GM21447 (cell line): ENCODE results near the gene AKAP13.

Experiments
- ATAC-seq: cut with Tn5 transposase; IDR thresholded peaks from one replicate; pipeline ENCODE4 v1.9.1; 2021; ENCODE audit not compliant: unreplicated experiment

The AKAP13 gene

DNA sequence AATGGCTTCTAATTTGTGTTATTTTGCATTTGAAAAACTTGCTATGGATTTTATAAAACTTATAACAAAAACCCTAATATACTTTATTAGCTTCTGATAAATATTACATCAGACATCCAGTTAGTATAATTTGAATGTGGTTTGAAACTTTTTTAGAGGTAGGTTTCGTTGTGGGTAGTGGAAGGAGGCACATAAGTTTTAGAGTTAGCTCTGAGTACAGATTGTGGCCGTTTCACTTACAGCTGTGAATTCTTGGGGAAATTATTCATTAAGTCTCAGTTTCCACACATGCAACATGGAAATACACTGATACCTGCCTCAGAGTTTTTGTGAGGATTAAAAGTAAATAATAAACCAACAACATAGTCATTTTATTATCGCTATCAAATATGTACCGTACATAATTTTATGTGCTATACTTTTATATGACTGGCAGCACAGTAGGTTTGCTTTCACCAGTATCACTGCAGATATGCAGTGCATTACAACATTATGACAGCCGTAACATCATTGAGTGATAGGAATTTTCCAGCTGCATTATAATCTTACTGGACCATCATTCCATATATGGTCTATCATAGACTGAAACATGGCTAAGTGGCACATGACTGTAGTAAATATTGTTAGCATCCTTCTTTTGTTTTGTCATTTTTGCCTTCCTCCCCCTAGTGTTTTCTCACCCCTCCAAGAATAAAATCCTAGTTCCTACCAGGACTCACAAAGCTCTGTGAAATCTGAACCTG, 175.6 kb downstream of the AKAP13 start:
- peak; percentile 78 for ATAC-seq

DNA sequence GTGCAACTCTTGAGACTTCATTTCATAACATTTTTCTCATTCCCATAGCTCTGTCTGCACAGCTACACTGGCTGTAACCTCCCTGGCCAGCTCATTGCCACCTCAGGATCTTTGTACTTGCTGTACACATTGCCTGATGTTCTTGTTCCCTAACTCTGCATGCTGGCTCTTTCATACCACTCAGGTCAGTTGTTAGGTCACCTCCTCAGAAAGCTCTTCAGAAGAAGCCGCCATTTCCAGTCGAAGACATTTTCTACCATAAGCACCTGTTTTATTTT, 176.2 kb downstream of the AKAP13 start:
- ATAC-seq: no peak

DNA sequence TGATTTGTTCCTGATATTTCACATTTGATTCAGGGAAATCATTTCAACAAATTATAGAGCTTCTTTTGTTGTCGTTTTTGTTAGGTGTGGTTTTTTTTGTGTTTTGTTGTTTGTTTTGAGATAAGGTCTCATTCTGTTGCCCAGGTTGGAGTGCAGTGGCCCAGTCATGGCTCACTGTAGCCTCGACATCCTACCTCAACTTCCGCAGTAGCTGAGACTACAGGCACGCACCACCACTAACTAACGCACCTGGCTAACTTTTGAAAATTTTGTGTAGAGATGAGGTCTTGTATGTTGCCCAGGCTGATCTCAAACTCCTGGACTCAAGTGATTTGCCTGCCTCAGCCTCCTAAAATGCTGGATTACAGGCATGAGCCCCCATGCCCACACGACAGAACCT, 177.0 kb downstream of the AKAP13 start:
- ATAC-seq: no peak

DNA sequence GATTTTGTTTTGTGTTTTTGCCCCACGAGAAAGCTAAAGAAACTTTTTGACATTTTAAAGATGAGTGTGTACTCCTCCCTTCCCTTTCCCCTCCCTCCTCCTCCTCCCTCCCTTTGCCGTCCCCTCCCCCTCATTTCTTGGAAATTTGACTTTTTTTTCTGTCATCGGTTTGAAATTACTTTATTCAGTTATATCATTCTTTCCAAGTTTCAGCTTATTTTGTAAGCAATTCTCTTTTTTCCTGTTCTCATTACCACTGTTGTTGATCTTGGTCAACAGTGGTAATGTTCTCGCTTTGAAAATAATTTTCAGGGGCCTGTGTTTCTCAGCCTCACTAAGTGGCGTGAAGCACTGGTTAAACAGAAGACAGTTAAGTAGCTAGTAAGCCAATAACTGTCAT, 178.4 kb downstream of the AKAP13 start:
- ATAC-seq: no peak

DNA sequence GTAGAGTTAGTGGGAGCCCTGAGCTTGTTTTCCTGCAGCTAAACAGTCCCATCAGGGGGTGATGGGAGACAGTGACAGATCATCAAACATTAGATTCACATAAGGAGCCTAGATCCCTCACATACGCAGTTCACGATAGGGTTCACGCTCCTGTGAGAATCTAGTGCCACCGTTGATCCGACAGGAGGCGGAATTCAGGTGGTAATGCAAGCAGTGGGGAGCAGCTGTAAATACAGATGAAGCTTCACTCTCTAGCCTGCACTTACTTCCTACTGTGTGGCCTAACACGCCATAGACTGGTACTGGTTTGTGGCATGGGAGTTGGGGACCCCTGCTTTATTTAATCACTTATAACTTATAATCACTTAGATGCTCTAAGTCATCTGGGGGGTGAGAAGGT, 179.1 kb downstream of the AKAP13 start:
- no peak for ATAC-seq

DNA sequence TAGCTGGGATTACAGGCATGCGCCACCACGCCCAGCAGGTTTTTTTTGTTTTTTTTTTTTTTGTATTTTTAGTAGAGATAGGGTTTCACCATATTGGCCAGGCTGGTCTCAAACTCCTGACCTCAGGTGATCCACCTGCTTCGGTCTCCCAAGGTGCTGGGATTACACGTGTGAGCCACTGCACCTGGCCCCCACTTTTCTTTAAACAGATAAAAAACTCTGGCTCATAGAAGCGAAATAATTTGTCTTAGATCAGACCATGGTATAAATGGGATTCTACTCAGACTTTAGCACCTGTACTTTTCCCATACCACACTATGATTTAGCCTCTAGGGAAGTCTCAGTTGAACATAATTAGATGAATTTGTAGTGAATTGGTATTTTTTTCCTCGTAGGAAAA, 182.4 kb downstream of the AKAP13 start:
- no peak for ATAC-seq

DNA sequence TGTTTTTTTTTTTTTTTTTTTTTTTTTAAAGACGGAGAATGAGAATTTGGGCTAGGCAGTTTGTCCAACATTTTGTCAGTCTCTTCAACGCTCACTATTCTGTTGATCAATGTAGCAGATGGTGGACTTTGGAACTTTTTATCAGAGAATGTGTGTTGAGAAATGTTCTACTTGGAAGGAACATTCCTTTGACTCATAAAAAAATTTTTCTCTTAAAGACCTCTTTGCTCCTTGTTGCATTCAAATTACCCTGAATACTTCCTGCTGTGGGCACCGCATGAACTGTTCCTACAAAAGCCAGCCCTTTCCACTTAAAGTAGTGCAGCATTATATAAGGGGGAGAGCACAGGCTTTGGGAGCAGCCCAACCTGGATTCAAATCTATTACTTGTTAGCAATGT, 182.9 kb downstream of the AKAP13 start:
- no peak for ATAC-seq

DNA sequence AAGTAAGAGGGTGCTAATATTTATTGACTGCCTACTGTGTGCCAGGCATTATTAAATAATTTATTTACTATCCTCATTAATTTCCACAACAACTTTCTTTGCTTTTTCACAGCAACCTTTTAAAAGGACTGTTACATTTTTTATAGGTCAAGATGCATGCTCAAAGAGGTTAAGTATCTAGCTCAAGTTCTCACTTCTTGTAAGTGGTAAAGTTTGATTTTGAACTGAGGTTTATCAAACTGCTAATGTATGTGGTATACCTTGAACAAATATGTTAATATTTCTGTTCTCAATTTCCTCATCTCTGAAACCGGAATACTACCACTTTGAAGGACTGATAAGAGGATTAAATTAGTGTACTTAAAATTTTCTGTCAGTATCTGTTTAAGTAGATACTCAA, 183.3 kb downstream of the AKAP13 start:
- no peak for ATAC-seq

DNA sequence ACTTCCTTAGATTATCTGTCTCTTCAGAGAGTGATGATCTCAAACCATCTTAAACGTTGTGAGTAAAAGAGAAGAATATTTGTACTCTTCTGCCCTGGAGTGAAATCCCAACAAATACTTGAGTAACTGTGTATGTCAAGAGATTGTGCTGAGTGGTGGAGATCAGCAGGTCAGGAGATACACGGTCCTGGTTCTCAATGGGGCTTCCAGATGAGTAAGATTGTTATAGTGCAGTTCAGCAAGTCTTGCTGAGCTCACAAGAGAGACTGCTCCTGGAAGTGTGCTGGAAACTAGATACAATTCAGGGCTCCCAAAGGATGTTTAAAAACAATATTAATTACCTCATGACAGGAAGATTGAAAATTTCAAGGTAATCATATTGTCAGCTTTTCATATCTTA, 184.3 kb downstream of the AKAP13 start:
- no peak for ATAC-seq

DNA sequence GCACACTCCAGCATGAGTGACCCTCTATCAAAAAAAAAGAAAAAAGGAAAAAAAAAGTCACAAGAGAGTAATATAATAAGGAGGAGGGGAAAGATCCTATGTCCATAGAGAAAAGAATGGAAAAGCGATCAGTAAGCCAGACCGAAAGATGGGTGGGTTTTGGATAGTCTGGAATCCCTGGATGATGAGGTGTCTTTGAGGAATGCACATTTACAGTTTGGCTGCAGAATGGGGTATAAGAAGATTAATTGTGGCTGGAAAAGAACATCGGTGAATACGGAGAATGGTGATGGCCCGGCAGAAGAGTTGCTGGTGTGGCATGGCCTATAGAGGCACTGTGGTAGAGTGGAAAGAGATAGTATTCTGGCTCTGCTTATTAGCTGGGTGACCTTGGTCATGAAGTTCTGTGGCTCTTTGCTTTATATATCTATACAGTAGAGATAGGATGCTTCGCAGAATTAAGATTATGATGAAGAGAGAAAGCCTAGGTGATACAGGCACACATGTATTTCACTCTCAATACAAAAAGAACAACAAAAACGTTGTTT, 187.9 kb downstream of the AKAP13 start:
- ATAC-seq: no peak

DNA sequence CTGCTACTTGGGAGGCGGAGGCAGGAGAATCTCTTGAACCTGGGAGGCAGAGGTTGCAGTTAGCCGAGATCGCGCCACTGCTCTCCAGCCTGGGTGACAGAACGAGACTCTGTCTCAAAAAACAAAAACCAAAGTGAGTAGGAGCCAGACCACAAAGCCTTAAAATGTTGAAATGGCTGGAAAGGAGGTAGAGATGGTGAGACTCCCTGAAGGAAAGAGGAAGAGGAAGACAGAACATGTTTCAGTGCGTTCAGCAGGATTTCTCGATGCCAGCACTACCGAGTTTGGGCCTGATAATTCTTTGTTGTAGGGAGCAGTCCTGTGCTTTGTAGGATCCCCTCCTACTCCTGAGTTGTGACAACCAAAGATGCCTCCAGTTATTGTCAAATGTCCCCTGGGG, 189.9 kb downstream of the AKAP13 start:
- ATAC-seq: no peak

DNA sequence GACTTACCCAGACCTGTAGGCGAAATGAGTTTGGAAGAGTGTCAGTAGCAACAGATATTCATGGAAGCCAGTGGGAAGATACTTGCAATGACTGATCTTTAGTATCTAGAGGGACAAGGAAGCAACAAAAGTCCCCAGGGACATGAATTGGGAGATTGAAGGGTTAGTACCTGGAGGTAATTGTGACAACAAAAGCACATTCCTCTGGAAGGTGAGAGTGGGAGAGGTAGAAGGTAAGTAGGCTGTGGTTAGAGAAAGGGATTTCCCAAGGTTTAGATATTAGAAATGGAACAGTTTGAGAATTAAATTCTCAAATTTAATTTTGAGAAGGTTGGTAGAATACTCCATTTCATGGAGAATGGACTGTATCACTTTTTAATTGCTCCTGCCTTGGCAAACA, 191.4 kb downstream of the AKAP13 start:
- no peak for ATAC-seq

DNA sequence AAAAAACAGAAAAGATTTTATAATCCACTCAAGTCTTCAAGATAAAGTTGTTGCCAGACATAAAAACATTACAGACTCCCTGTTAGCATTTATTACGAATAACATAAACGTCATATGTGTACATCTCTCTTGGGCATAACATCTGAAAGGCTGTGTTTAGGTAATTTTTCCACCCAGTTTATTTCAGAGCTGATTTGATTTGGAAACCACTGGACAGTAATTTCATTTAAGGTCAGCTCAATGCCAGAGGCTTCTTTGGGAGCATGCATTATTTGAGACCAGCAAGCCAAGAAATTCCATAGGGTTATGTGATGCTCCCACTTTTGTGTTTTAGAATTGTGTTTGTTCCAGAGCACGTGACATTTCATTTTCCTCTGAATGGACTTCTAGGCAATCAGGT, 196.0 kb downstream of the AKAP13 start:
- ATAC-seq: no peak

DNA sequence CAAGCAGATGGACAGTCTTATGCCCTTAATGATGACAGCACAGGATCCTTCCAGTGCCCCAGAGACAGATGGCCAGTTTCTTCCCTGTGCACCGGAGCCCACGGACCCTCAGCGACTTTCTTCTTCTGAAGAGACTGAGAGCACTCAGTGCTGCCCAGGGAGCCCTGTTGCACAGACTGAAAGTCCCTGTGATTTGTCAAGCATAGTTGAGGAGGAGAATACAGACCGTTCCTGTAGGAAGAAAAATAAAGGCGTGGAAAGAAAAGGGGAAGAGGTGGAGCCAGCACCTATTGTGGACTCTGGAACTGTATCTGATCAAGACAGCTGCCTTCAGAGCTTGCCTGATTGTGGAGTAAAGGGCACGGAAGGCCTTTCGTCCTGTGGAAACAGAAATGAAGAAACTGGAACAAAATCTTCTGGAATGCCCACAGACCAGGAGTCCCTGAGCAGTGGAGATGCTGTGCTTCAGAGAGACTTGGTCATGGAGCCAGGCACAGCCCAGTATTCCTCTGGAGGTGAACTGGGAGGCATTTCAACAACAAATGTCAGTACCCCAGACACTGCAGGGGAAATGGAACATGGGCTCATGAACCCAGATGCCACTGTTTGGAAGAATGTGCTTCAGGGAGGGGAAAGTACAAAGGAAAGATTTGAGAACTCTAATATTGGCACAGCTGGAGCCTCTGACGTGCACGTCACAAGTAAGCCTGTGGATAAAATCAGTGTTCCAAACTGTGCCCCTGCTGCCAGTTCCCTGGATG, 198.7 kb downstream of the AKAP13 start:
- no peak for ATAC-seq

DNA sequence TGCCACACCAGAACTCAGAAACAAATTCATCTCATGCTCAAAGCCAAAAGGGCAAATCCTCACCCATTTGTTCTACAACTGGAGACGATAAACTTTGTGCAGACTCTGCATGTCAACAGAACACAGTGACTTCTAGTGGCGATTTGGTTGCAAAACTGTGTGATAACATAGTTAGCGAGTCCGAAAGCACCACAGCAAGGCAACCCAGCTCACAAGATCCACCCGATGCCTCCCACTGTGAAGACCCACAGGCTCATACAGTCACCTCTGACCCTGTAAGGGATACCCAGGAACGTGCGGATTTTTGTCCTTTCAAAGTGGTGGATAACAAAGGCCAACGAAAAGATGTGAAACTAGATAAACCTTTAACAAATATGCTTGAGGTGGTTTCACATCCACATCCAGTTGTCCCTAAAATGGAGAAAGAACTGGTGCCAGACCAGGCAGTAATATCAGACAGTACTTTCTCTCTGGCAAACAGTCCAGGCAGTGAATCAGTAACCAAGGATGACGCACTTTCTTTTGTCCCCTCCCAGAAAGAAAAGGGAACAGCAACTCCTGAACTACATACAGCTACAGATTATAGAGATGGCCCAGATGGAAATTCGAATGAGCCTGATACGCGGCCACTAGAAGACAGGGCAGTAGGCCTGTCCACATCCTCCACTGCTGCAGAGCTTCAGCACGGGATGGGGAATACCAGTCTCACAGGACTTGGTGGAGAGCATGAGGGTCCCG, 199.7 kb downstream of the AKAP13 start:
- no peak for ATAC-seq

DNA sequence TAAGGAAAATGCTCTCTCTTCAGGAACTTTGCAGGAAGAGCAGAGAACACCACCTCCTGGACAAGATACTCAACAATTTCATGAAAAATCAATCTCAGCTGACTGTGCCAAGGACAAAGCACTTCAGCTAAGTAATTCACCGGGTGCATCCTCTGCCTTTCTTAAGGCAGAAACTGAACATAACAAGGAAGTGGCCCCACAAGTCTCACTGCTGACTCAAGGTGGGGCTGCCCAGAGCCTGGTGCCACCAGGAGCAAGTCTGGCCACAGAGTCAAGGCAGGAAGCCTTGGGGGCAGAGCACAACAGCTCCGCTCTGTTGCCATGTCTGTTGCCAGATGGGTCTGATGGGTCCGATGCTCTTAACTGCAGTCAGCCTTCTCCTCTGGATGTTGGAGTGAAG, 200.5 kb downstream of the AKAP13 start:
- ATAC-seq: peak; percentile 21

DNA sequence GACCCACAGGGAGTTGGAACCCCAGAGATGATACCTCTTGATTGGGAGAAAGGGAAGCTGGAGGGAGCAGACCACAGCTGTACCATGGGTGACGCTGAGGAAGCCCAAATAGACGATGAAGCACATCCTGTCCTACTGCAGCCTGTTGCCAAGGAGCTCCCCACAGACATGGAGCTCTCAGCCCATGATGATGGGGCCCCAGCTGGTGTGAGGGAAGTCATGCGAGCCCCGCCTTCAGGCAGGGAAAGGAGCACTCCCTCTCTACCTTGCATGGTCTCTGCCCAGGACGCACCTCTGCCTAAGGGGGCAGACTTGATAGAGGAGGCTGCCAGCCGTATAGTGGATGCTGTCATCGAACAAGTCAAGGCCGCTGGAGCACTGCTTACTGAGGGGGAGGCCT, 201.1 kb downstream of the AKAP13 start:
- no peak for ATAC-seq

DNA sequence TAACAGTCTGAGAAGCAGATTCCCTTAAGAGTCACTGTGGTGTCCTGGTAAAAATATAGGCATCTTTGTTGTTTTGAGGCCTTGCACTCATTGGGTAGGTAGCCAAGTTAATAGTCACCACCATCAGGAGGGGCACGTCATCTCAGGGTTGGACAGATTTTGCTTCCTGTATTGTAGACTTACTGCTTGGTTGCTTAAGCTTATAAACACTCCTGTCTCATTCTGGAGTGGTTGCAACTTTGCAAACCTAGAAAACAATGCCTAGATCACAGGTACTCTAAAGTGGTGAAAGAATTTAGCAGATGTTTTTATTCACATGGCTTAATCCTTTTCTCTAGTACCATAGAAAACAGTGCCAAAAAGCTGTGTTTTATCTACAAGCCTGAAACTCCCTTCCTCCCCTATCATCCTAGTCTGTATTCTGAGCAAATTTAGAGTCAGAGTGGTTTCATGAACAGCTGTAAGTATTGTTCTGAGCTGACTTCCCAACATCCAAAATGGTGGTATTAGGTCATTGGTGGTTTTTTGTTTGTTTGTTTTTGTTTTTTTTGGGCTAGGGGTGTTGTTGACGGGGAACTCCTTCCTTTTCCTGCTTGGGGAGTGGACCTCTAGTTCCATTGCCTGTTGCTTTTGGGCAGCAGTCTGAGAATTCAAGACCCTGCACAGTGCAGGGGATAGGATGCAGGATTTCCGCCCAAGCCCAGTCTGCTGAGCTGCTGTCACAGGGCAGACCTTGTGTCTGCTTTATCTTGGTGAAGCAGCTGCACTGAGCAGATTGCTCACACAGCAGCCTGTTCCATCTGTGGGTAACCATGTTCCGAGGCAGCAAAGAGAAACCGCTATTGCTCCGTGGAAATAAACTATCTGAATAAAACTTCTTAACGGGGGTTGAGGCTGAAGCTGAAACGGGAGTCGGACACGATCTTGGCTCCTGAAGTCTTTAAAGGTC, 202.0 kb downstream of the AKAP13 start:
- peak; percentile 46 for ATAC-seq

DNA sequence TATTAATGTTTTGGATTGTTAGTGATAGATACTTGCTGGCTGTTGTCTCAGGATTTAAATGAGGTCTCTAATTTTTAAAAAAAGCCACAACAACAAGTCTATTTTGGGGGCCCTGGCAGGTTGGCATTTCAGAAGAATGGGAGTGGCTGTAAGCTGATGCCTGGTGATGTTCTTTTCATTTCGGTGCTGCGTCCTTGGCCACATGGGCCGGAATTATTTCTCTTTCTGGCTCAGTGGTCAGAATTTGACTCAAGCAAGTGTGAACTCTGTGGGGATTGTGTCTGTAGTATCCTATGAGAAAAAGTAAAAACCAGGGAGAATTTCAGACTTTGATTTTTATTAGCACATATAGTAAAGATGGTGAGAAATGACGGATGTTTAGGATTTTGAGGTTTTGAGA, 203.0 kb downstream of the AKAP13 start:
- no peak for ATAC-seq

DNA sequence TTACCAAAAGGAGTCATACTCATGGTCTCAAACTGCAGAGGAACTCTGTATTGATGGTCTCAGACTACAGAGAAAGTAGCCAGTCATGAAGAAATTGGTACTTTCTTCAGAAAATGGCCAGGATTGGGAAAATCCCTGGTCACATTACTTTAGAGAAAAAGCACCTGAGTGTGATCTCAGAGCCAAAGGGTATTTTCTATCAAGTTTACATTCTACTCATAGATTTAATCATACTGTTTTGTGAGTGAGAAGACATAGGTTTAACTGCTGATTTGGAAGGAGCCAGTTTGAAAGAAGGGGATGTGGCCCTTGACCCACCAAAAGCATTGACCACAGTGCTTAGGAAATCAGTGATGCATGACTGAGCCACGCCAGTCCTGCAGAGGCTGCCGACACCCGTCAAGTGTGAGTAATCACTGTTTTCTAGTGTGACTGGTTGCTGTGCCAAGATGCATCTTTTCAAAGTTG, 203.6 kb downstream of the AKAP13 start:
- ATAC-seq: peak; percentile 35

DNA sequence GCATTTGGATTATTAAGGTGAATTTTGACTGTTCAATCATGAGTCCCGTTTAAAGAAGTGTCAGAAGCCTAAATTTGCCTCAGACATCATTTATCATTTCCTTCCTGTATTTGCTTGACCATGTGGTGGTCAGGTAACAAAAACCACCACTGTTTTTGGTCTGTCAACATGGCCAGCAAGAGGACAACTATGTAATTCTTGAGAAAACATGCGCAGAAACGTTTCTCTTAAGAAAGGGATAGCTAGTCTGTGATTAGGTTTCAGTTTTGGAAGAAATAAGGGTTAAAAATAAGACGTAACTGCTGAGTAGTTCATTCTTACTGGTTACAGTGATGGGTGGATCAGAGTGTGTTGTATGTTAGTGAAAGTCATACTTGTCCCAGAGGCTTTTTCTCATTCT, 204.5 kb downstream of the AKAP13 start:
- ATAC-seq: no peak
